Muscle of leg (tissue), 11 donors: ENCODE measurements around the gene PCDHGB1. TPM values are rescaled to one million over a fixed set of nuclear protein-coding genes. Genes with fewer than 3 reads are reported as not detected.
"Not testable (repeated sequence)": the region's sequence is repeated elsewhere in the genome, so short reads cannot be mapped to it uniquely, and the experiment has no call there.

Experiments used
- DNase-seq: peaks from one replicate; pipeline ENCODE4 v3.0.0; 2013
- H3K27ac ChIP-seq: one replicate; pipeline ENCODE4 v1.5.1; 2013; ENCODE audit warnings: mild to moderate bottlenecking, low read length, control low read depth
- H3K27me3 ChIP-seq: one replicate; pipeline ENCODE4 v1.6.1; 2013; ENCODE audit warnings: low read length; ENCODE audit not compliant: control insufficient read depth, insufficient read depth
- H3K36me3 ChIP-seq: one replicate; pipeline ENCODE4 v1.6.1; 2013; ENCODE audit warnings: low read length; ENCODE audit not compliant: control insufficient read depth, insufficient read depth
- H3K4me1 ChIP-seq: one replicate; pipeline ENCODE4 v1.6.1; 2013; ENCODE audit warnings: low read length; ENCODE audit not compliant: control insufficient read depth, insufficient read depth
- H3K4me3 ChIP-seq: one replicate; pipeline ENCODE4 v1.5.1; 2013; ENCODE audit warnings: low read length, control low read depth
- H3K9me3 ChIP-seq: replicated peaks from 2 replicates; pipeline ENCODE4 v1.6.1; 2013; ENCODE audit warnings: low read depth, low read length; ENCODE audit not compliant: control insufficient read depth
- WGBS: methylation state at CpG from one replicate; pipeline ENCODE4 v1.1.5; 2013; ENCODE audit warnings: missing lambda C conversion rate; ENCODE audit not compliant: insufficient coverage; 5-methylcytosine and 5-hydroxymethylcytosine counted together
- polyA plus RNA-seq, 8 donors: library from polyadenylated mRNA; unstranded; fragments of 120-200 nt; gene quantifications; one replicate each; pipeline versions ENCODE4 v1.2.1 to v1.2.3, GENCODE V29; 2013; ENCODE audit warnings: inconsistent platforms in 1 of 8, low replicate concordance in 1 of 8; ENCODE audit not compliant: insufficient read length in 8 of 8, insufficient read depth in 1 of 8
- total RNA-seq: library from RNA; stranded (reverse); fragments of 120-200 nt; gene quantifications from one replicate; pipeline ENCODE4 v1.2.4, GENCODE V29; 2013

The PCDHGB1 gene
- total and polyA plus RNA-seq, 9 donors, result 0.43 to 1.3 (median 0.68) TPM

DNA sequence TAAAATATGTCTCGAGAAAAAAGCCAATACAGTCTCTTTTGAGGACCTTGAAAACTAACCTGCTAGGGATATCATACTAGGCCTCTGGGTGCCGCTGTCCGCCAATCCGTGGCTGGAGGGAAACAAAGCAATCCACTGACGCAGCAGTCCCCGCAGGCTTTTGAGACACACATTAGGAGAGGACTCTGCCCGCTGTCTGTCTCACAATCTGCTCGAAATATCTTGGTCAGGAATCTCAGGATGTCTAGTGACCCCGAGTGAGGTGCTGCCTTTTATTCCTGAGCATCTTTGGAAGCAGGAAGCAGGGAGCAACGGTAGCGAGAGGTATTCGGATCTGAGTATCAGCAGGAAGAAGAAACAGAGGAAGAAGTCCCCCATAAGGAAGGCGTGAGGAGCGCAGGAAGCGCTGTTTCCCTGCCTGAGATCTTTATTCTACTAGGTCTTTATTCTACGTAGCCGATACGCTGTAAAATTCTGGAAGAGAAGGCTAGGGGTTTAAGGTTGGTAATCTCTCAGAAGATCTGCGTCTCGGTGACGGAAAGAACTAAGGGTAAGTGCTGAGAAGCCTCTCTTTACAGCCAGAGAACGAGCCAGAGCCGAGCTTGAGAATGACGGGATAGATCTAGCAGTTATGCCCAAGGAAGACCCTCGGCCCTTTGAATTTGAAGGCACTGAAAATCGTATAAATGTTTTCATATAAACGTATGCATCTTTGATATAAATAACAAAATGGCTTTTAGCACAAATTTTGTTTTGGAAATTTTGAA, 23.6 kb upstream of the PCDHGB1 start:
- peaks cover under 1% of the 10 kb centered on the region for H3K4me1 ChIP-seq
- H3K36me3 ChIP-seq, result no peaks in the 10 kb centered on the region
- peaks cover 35% of the 10 kb centered on the region for H3K9me3 ChIP-seq
- H3K27me3 ChIP-seq, result peaks cover 3% of the 10 kb centered on the region
- WGBS, result 8% methylated on average over 17 of the region's 27 CpGs
- H3K4me3 ChIP-seq, result peak overlapping the region; percentile 6
- H3K27ac ChIP-seq, result no peak overlapping the region
- peak; percentile 51 for DNase-seq

DNA sequence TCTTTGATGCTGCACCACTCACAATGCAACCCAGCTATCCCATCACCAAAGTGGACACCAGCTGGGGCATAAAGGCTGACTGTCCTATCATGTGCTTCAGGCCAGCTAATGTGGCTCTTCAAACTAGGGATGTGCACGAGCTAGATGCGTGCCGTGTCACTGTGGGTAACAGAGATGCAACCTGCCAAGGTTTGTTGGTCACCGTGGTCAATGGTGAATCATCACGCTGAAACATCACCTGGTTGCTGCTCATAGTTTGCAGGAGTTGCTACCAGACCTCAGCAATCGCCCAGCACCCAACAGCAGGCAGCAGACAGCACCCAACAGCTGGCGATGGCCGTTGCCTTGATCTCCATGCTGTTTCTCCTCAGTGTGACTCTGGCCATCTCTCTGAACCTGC, 21.7 kb upstream of the PCDHGB1 start:
- DNase-seq, result no peak
- H3K36me3 ChIP-seq, result no peaks in the 10 kb centered on the region
- WGBS, result 81% methylated on average over 8 of the region's 8 CpGs
- no peak overlapping the region for H3K27ac ChIP-seq
- H3K9me3 ChIP-seq, result peaks cover 43% of the 10 kb centered on the region
- peaks cover 3% of the 10 kb centered on the region for H3K27me3 ChIP-seq
- no peak overlapping the region for H3K4me3 ChIP-seq
- H3K4me1 ChIP-seq, result no peaks in the 10 kb centered on the region

DNA sequence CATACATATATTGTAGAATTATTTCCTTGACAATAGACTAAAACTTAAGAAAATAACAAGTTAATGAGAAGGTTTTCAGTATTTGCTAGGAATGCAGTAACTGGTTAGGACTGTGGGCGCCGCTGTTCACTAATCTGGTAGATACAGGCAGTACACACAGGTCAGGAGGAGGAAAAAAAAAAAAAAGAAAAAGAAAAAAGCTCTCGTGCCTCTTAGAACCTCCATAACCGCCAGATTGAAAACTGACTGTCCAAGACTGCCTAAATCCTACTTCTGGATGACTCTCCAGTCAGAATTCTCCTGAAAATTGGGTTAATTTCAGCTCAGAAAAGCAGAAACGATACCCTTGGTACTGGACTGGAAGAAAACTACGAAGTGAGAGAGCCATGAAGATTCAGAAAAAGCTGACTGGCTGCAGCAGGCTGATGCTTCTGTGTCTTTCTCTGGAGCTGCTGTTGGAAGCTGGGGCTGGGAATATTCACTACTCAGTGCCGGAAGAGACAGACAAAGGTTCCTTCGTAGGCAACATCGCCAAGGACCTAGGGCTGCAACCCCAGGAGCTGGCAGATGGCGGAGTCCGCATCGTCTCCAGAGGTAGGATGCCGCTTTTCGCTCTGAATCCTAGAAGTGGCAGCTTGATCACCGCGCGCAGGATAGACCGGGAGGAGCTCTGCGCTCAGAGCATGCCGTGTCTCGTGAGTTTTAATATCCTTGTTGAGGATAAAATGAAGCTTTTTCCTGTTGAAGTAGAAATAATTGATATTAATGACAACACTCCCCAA, 19.4 kb upstream of the PCDHGB1 start, which contains the start of gene PCDHGA1:
PCDHGA1 (plus strand) TSS at position 216 of the 782 bp plus-strand sequence.
- no peaks in the 10 kb centered on the region for H3K36me3 ChIP-seq
- no peak within 1 kb of the TSS for H3K27ac ChIP-seq
- DNase-seq, result peak; percentile 2
- H3K9me3 ChIP-seq, result peaks cover 47% of the 10 kb centered on the region
- 26% methylated on average over 10 of the region's 21 CpGs for WGBS
- H3K4me1 ChIP-seq, result no peaks in the 10 kb centered on the region
- no peak within 1 kb of the TSS for H3K4me3 ChIP-seq
- peaks cover 3% of the 10 kb centered on the region for H3K27me3 ChIP-seq

- not testable (repeated sequence) for H3K27ac ChIP-seq, DNase-seq, H3K36me3 ChIP-seq, H3K4me3 ChIP-seq, H3K27me3 ChIP-seq, H3K4me1 ChIP-seq
- H3K9me3 ChIP-seq, result peaks cover 40% of the 10 kb centered on the region
- 52% methylated on average over 27 of the region's 39 CpGs for WGBS
Measured at GRCh38 chr5:141332571-141332970, 17.3 kb upstream of the PCDHGB1 start.

- Histone ChIP-seq H3K27ac (no peak within 1 kb of the TSS), H3K4me1 (no peaks in the 10 kb centered on the region), H3K36me3 (no peaks in the 10 kb centered on the region), H3K4me3 (peak within 1 kb of the TSS; percentile 14), H3K27me3 (peaks cover 8% of the 10 kb centered on the region), H3K9me3 (peaks cover 41% of the 10 kb centered on the region)
- DNase-seq, result peak; percentile 38
- 15% methylated on average over 21 of the region's 27 CpGs for WGBS
Measured at GRCh38 chr5:141338538-141339306, 11.2 kb upstream of the PCDHGB1 start, which contains the start of gene PCDHGA2. Gene PCDHGA2, plus strand, starts transcription at chr5:141338760.

GRCh38 chr5:141340781-141341354, 9.0 kb upstream of the PCDHGB1 start:
- not testable (repeated sequence) for H3K36me3 ChIP-seq, H3K4me1 ChIP-seq, H3K4me3 ChIP-seq, H3K27ac ChIP-seq, H3K27me3 ChIP-seq, DNase-seq
- 82% methylated on average over 25 of the region's 45 CpGs for WGBS
- H3K9me3 ChIP-seq, result peaks cover 55% of the 10 kb centered on the region

DNA sequence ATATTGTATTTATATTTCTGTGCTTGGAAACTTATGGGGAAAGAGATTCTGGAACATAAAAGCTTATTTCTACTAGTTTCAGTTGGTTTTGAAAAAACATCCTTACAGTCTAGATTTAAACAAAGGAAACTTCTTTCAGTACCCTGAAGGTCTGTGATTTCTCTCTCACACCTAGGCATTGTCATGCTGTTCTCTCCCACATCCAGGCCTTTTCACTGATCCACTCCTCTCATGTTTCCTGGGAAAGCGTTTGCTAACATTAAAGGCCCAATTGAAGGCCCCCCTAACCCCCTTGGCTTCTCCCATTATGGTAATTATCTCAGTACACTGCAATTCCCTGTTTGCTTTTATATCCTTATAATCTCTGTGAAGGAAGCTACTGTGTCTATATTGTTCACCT, 7.1 kb upstream of the PCDHGB1 start:
- no peak for DNase-seq
- WGBS, result no CpG with 5 or more reads among the region's 1 CpG
- Histone ChIP-seq H3K27ac (no peak overlapping the region), H3K4me3 (no peak overlapping the region), H3K36me3 (no peaks in the 10 kb centered on the region), H3K9me3 (peaks cover 59% of the 10 kb centered on the region), H3K4me1 (no peaks in the 10 kb centered on the region), H3K27me3 (peaks cover 8% of the 10 kb centered on the region)

GRCh38 chr5:141343242-141343952, 6.5 kb upstream of the PCDHGB1 start, which contains the start of gene PCDHGA3:
Gene PCDHGA3, plus strand, starts transcription at chr5:141343829. Its CDS starts 205 bp downstream, at chr5:141344034.
- Histone ChIP-seq H3K27me3 (peaks cover 8% of the 10 kb centered on the region), H3K4me3 (no peak within 1 kb of the TSS), H3K27ac (no peak within 1 kb of the TSS), H3K4me1 (no peaks in the 10 kb centered on the region), H3K9me3 (peaks cover 58% of the 10 kb centered on the region), H3K36me3 (no peaks in the 10 kb centered on the region)
- 4% methylated on average over 4 of the region's 9 CpGs for WGBS
- peak; percentile 18 for DNase-seq

DNA sequence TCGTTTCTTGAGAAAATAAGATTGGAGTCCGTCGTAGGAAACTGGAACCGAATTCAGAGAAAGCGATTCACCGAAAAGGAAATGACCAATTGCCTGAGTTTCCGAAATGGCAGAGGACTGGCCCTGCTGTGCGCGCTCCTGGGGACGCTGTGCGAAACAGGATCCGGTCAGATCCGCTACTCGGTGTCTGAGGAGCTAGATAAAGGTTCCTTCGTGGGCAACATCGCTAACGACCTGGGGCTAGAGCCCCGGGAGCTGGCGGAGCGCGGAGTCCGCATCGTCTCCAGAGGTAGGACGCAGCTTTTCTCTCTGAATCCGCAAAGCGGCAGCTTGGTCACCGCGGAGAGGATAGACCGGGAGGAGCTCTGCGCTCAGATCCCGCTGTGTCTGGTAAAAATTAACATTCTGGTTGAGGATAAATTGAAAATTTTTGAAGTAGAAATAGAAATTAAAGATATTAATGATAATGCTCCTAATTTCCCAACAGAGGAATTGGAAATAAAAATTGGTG, 5.9 kb upstream of the PCDHGB1 start:
- no peak overlapping the region for H3K27ac ChIP-seq
- peaks cover 3% of the 10 kb centered on the region for H3K27me3 ChIP-seq
- DNase-seq, result no peak
- no peak overlapping the region for H3K4me3 ChIP-seq
- no peaks in the 10 kb centered on the region for H3K4me1 ChIP-seq
- 25% methylated on average over 29 of the region's 31 CpGs for WGBS
- H3K9me3 ChIP-seq, result peaks cover 56% of the 10 kb centered on the region
- no peaks in the 10 kb centered on the region for H3K36me3 ChIP-seq
